NAMALWA (cell line): ENCODE data around the gene B2M.
A peak's percentile ranks its signal among the peaks of the same experiment; 100 is the strongest.
"Not testable (repeated sequence)": the region's sequence is repeated elsewhere in the genome, so short reads cannot be mapped to it uniquely, and the experiment has no call there.

Experiments used
- DNase-seq: peaks from one replicate; pipeline ENCODE4 v3.0.0-alpha.2; 2015; ENCODE audit warnings: low spot score

The B2M gene

GRCh38 chr15:44698641-44699040 lies 12.7 kb upstream of the B2M start:
- no peak for DNase-seq

GRCh38 chr15:44700676-44701075 lies 10.6 kb upstream of the B2M start:
- DNase-seq: not testable (repeated sequence)

DNA sequence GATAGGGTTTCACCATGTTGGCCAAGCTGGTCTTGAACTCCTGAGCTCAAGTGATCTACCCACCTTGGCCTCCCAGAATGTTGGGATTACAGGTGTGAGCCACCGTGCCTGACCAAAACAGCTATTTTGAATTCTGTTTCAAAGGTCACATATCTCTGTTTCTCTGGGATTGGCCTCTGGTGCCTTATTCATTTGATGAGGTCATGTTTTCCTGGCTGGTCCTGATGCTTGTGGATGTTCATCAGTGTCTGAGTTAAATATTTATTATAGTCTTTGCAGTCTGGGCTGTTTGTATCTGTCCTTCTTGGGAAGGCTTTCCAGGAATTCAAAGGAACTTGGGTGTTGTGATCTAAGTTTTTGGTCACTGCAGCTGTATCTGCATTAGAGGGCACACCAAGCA lies 5.3 kb upstream of the B2M start:
- no peak for DNase-seq

DNA sequence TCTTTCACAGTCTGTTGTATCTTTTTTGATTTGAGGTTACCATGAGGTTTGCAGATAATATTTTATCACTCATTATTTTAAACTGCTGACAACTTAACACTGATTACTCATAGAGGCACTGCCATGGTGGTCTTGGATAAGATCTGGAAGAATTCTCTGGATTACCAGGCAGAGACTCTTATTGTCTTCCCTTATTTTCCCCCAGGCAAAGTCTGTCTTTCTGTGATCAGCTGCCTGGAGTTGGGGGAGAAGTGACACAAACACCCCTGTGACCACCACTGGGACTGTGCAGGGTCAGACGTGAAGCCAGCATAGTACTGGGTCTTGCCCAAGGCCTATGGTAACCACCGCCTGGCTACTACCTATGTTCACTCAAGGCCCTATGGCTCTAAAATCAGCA lies 4.9 kb upstream of the B2M start:
- DNase-seq: no peak

GRCh38 chr15:44706946-44707636 lies 4.2 kb upstream of the B2M start:
- no peak for DNase-seq

GRCh38 chr15:44710236-44711095 lies 851 bp upstream of the B2M start:
- DNase-seq: peak; percentile 75

- peak; percentile 65 for DNase-seq
Observed at GRCh38 chr15:44711743-44712345, 527 bp downstream of the B2M start.

- peak; percentile 85 for DNase-seq
Observed at GRCh38 chr15:44712346-44713005, 1.2 kb downstream of the B2M start.

DNA sequence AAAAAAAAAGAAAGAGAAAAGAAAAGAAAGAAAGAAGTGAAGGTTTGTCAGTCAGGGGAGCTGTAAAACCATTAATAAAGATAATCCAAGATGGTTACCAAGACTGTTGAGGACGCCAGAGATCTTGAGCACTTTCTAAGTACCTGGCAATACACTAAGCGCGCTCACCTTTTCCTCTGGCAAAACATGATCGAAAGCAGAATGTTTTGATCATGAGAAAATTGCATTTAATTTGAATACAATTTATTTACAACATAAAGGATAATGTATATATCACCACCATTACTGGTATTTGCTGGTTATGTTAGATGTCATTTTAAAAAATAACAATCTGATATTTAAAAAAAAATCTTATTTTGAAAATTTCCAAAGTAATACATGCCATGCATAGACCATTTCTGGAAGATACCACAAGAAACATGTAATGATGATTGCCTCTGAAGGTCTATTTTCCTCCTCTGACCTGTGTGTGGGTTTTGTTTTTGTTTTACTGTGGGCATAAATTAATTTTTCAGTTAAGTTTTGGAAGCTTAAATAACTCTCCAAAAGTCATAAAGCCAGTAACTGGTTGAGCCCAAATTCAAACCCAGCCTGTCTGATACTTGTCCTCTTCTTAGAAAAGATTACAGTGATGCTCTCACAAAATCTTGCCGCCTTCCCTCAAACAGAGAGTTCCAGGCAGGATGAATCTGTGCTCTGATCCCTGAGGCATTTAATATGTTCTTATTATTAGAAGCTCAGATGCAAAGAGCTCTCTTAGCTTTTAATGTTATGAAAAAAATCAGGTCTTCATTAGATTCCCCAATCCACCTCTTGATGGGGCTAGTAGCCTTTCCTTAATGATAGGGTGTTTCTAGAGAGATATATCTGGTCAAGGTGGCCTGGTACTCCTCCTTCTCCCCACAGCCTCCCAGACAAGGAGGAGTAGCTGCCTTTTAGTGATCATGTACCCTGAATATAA lies 2.0 kb downstream of the B2M start:
- DNase-seq: peak; percentile 69

DNA sequence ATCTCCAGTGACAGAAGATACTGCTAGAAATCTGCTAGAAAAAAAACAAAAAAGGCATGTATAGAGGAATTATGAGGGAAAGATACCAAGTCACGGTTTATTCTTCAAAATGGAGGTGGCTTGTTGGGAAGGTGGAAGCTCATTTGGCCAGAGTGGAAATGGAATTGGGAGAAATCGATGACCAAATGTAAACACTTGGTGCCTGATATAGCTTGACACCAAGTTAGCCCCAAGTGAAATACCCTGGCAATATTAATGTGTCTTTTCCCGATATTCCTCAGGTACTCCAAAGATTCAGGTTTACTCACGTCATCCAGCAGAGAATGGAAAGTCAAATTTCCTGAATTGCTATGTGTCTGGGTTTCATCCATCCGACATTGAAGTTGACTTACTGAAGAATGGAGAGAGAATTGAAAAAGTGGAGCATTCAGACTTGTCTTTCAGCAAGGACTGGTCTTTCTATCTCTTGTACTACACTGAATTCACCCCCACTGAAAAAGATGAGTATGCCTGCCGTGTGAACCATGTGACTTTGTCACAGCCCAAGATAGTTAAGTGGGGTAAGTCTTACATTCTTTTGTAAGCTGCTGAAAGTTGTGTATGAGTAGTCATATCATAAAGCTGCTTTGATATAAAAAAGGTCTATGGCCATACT lies 4.0 kb downstream of the B2M start:
- DNase-seq: no peak

DNA sequence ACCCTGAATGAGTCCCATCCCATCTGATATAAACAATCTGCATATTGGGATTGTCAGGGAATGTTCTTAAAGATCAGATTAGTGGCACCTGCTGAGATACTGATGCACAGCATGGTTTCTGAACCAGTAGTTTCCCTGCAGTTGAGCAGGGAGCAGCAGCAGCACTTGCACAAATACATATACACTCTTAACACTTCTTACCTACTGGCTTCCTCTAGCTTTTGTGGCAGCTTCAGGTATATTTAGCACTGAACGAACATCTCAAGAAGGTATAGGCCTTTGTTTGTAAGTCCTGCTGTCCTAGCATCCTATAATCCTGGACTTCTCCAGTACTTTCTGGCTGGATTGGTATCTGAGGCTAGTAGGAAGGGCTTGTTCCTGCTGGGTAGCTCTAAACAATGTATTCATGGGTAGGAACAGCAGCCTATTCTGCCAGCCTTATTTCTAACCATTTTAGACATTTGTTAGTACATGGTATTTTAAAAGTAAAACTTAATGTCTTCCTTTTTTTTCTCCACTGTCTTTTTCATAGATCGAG lies 4.5 kb downstream of the B2M start:
- no peak for DNase-seq

DNA sequence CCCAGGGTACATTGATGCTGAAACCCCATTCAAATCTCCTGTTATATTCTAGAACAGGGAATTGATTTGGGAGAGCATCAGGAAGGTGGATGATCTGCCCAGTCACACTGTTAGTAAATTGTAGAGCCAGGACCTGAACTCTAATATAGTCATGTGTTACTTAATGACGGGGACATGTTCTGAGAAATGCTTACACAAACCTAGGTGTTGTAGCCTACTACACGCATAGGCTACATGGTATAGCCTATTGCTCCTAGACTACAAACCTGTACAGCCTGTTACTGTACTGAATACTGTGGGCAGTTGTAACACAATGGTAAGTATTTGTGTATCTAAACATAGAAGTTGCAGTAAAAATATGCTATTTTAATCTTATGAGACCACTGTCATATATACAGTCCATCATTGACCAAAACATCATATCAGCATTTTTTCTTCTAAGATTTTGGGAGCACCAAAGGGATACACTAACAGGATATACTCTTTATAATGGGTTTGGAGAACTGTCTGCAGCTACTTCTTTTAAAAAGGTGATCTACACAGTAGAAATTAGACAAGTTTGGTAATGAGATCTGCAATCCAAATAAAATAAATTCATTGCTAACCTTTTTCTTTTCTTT lies 5.8 kb downstream of the B2M start:
- DNase-seq: no peak

- peak; percentile 7 for DNase-seq
Observed at GRCh38 chr15:44718180-44718926, 7.0 kb downstream of the B2M start.

DNA sequence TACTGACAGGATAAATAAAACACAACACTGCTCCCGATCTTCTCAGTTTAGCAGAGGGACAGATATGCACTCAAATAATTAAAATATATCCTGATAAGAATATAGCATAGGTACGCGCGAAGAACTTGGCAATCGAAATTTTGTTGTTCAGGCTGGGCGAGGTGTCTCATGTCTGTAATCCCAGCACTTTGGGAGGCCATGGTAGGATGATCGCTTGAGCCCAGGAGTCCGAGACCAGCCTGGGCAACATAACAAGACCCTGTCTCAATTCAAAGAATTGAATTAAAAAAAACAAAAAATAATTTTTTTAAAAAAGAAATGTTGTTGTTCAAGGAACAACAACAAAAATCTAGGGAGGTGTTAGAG lies 7.6 kb downstream of the B2M start:
- peak; percentile 7 for DNase-seq

DNA sequence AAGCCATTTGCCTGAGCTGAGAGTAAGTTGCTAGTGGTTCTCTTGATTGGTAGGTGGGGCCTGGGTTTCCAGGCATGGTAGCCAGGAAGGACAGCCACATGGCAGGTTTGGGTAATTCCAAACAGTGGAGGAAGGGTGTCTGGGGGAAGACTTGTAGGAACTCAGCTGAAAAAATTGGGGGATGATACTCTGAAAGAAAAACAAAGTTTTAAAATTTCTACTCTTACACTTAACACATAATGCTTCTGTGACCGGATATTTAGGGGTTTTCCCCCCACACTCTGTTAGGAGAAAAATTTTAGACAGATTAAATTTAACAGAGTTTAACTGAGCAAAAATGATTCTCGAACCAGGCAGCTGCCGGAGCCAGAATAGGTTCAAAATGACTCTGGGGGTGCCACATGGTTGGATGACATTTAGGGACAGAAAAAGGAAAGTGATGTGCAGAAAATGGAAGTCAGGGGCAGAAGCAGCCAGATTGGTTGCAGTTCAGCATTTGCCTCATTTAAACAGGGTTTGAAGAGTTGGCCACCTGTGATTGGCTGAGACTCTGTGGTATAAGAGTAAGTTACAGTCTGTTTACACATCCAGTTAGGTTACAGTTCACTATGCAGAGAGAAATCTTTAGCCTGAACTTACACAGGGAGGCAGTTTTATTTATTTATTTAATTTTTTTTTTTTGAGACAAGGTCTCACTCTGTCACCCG lies 8.1 kb downstream of the B2M start:
- peak; percentile 80 for DNase-seq

DNA sequence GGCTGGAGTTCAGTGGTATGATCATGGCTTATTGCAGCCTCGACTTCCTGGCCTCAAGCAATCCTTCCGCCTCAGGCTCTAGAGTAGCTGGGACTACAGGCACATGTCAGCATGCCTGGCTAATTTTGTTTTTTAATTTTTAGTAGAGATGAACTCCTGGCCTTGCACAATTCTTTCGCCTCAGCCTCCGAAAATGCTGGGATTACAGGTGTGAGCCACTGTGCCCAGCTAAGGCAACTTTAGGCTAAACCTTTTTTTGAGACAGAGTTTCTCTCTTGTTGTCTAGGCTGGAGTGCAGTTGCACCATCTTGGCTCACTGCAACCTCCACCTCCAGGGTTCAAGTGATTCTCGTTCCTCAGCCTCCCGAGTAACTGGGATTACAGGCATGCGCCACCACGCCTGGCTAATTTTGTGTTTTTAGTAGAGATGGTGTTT lies 8.7 kb downstream of the B2M start:
- DNase-seq: not testable (repeated sequence)

- DNase-seq: peak; percentile 14
Observed at GRCh38 chr15:44720460-44721176, 9.3 kb downstream of the B2M start.

- no peak for DNase-seq
Observed at GRCh38 chr15:44722011-44722410, 10.7 kb downstream of the B2M start.
